RCC 7860 (cell line): Measurements from ENCODE around the gene TMEM14C.
A peak's percentile ranks its signal among the peaks of the same experiment; 100 is the strongest.

Experiments
- DNase-seq: peaks from one replicate; pipeline ENCODE4 v3.0.0-alpha.2; 2015; ENCODE audit warnings: low spot score
- FAIRE-seq: peaks from 2 replicates; lab custom pipeline; 2012; peaks lifted over from hg19 to GRCh38; lab: Jason Lieb, UNC

Gene TMEM14C

DNA sequence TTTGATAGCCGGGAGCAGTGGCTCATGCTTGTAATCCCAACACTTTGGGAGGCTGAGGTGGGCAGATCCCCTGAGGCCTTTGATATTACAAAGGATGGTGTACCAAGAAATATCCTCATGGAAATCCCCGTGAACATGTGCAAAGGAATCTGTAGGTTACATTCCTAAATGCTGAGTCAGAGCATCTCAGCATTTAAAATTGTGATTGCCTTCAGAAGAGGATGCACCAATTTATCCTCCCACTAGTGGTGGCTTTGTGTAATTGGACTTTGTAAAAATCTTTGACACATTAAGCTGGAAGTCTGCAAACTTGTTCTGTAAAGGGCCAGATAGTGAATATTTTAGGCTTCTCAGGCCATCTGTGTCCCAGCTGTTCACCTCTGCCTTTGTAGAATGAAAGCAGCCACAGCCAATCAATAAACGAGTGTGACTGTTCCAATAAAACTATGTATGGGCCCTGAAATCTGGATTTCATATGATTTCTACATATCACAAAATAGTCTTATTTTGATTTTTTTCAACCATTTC, 36.5 kb downstream of the TMEM14C start:
- DNase-seq (peak; percentile 96), FAIRE-seq (peak; percentile 94)

DNA sequence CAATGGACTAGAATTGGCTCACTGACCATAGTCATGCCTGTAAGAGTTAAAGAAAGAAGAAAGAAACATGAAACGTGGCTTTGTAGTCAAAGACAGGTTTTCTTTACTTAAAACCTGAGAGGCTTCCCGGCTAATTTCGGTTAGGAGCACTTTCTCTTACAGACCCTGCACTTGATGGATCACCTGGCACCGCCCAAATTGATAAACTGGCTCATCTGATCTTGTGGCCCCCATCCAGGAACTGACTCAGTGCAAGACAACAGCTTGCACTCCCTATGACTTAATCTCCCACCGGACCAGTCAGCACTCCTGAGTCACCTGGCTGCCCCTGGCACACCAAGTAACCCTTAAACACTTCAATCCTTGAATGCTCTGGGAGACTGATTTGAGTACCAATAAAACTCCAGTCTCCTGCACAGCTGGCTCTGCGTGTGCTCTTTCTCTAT, 37.0 kb downstream of the TMEM14C start:
- FAIRE-seq (peak; percentile 88), DNase-seq (peak; percentile 93)

DNA sequence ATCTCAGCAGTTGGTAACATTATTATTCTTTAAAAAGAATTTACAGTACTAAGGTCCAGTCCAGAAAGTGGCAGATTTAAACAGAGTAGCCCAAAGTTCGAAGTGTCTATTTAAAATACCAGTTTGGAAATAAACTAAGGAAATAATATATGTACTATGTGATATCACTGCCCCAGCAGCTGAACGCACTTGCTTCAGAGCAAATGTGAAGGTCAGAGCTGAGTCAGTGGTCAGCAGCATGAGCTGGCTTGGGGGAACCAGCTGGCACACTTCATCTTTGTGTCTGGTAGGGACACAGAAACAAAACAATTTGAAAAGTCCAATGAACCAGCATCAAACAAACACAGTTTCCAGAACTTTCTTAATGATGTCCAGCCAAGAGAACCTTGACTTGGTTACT, 40.1 kb downstream of the TMEM14C start:
- DNase-seq (no peak), FAIRE-seq (no peak)

DNA sequence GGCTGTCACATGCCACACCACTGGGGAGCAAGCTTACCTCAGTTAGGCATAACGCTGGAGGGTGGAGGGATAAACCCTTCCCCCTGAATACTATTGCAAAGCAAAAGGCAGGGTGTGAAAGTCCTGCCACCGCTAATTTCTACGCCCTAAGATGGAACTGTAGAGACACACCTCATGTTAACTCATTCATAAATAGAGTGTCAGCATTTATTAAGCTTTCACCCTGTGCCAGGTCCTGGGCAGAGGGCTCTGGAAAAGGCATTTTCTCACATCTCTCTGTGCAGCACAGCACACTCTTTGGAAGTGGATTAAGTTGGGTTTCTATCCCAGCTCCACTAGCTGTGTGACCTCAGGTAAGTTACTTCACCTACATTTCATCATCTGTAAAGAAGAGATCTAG, 46.5 kb downstream of the TMEM14C start:
- DNase-seq (no peak), FAIRE-seq (no peak)

DNA sequence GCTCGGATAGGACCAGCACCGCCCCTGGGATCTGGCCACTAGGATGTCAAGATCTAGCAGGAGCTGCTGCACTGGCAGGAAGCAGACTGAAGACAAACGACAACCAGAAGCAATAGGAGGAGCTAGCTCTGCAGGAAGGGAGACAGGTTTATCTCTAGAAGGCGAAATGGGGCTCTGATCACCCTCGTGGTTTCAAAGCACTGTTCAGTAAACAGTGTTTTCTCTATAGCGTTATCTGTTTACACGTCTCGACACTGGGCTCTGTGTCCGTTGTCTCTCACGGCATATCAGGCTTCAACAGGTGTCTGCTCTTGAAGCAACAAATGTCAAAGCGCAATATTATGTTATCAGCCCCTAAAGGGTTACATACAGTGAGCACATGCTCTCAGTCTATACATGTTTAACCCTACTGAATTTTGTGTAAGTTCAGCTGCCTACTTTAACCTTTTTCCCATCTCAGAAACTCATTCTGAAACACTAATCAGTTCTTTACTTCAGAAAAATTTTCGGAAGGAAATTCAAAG, 48.6 kb downstream of the TMEM14C start:
- FAIRE-seq (no peak), DNase-seq (no peak)

DNA sequence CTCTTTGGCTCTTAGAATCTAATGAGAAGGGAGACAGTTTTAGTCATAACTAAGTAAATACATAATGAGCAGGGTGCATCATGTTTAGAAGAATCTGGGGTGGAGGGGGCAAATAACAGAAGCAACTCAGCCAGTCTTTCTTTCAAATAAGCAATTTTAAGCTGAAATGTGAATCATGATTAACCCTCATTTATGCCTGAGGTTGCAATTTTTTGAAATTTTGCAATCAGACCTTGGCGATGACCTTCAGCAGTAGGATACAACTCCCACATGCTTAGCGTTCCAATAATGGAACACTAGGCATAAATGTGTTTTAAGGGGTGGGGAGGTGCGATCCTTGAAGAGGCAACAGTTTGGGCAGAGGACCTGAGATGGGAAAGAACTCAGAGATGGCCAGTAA, 55.4 kb downstream of the TMEM14C start:
- DNase-seq, result no peak
- no peak for FAIRE-seq

DNA sequence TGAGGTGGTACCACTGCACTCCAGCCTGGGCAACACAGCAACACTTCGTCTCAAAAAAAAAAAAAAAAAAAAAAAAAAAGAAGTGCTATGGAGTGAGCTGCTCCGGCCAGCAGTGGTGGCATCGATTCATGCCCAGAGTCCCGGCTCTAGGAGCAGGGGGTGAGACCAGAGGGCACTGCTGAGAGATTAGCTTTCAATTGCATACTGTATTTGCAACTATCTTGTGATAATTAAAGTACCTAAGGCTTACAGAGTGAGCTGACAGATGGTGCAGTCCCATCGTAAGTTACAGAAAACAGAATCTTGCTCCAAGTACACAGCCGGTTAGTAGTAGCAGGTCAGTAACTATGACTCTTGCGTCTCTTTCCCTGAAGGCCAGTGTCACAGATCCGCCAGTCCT, 56.2 kb downstream of the TMEM14C start:
- no peak for FAIRE-seq
- DNase-seq, result no peak
